ENCODE data around the gene ELFN2. TPM values are rescaled to one million over a fixed set of nuclear protein-coding genes. Genes with fewer than 3 reads are reported as not detected.

Gene ELFN2
- total RNA-seq, 2 experiments from 2014 or later, result 0.63 to 1.8 TPM

DNA sequence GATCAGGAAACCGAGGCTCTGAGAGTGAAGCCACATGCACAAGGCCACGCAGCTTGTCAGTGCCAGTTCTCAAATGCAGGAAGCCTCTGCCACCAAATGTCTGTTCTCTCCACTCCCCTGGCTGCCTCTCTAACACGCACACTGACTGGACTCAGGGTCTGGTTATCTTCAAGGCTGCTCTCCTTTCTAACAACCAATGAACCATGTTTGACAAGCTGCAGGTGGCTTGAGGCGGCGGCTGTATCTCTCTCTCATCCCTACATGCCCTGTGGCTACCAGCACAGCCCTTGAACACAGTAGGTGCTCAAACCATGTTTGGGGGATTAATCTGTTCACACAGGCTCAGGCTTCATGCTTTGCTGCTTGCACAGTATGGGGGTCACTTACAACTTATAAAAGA, 35.2 kb upstream of the ELFN2 start:
- no peak for DNase-seq (ENCODE audit: low spot score)
- H3K9me3 ChIP-seq (ENCODE audit: low read length), result no peaks in the 10 kb centered on the region
- no peaks in the 10 kb centered on the region for H4K20me1 ChIP-seq (ENCODE audit: insufficient read depth, low read length)
- intact Hi-C loops (cut with micrococcal nuclease; ENCODE audit: unreplicated experiment), result loop anchor here (5.0 kb wide), 1 partner anchor 35 kb away; no protein-coding TSS in a partner anchor
- H3K4me2 ChIP-seq (ENCODE audit: low read length), result no peak overlapping the region
- H3K79me2 ChIP-seq (ENCODE audit: insufficient read depth, low read depth, low read length), result no peaks in the 10 kb centered on the region
- TF ChIP-seq, protein P1, sequence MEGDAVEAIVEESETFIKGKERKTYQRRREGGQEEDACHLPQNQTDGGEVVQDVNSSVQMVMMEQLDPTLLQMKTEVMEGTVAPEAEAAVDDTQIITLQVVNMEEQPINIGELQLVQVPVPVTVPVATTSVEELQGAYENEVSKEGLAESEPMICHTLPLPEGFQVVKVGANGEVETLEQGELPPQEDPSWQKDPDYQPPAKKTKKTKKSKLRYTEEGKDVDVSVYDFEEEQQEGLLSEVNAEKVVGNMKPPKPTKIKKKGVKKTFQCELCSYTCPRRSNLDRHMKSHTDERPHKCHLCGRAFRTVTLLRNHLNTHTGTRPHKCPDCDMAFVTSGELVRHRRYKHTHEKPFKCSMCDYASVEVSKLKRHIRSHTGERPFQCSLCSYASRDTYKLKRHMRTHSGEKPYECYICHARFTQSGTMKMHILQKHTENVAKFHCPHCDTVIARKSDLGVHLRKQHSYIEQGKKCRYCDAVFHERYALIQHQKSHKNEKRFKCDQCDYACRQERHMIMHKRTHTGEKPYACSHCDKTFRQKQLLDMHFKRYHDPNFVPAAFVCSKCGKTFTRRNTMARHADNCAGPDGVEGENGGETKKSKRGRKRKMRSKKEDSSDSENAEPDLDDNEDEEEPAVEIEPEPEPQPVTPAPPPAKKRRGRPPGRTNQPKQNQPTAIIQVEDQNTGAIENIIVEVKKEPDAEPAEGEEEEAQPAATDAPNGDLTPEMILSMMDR (conservative IDR thresholded peaks at IDR 0.05; ENCODE audit: low read length), result no peak
- no peak for TF ChIP-seq EZH2phosphoT487 (IDR thresholded peaks at IDR 0.05; ENCODE audit: borderline replicate concordance, low read depth, low read length)
- peaks cover 49% of the 10 kb centered on the region for H3K4me1 ChIP-seq (ENCODE audit: insufficient read depth, low read length, poor library complexity, severe bottlenecking)
- no TSS peak for BruUV-seq (replicated peaks)
- ChIA-PET POLR2A (no interaction called here), CTCF (ENCODE audit: unreplicated experiment) (no interaction called here)
- H3K27ac ChIP-seq (ENCODE audit: low read depth, low read length, poor library complexity, severe bottlenecking), result no peak overlapping the region
- H2AFZ ChIP-seq (ENCODE audit: low read length), result no peak overlapping the region
- no peaks in the 10 kb centered on the region for H3K9me2 ChIP-seq (ENCODE audit: insufficient read depth, low read length)
- H3K4me3 ChIP-seq (ENCODE audit: low read depth, low read length, poor library complexity, severe bottlenecking), result no peak overlapping the region
- H3K36me3 ChIP-seq (ENCODE audit: insufficient read depth, low read length), result peaks cover 29% of the 10 kb centered on the region

DNA sequence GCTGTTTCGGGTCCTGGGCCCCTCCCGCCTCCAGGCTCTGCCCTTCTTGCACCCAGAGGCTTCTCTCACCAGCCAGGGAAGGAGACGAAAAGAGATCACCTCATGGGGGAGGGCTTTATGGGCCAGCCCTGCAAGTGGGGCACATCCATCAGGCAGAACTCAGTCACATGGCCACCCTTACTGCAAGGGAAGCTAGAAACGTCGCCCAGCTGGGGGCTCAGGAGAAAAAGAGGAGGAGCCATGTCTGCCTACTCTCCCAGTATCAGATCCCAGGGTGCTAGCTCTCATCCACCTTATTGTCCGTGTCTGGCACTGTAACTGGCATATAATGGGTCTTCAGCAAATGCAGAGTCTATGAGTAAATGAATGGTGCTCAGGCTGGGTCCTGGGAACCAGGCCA, 34.7 kb upstream of the ELFN2 start:
- Histone ChIP-seq H3K9me2 (ENCODE audit: insufficient read depth, low read length) (no peaks in the 10 kb centered on the region), H3K36me3 (ENCODE audit: insufficient read depth, low read length) (peaks cover 25% of the 10 kb centered on the region), H3K4me3 (ENCODE audit: low read depth, low read length, poor library complexity, severe bottlenecking) (no peak overlapping the region), H3K79me2 (ENCODE audit: insufficient read depth, low read depth, low read length) (no peaks in the 10 kb centered on the region), H4K20me1 (ENCODE audit: insufficient read depth, low read length) (no peaks in the 10 kb centered on the region), H3K27ac (ENCODE audit: low read depth, low read length, poor library complexity, severe bottlenecking) (peak overlapping the region; percentile 4), H3K4me1 (ENCODE audit: insufficient read depth, low read length, poor library complexity, severe bottlenecking) (peaks cover 49% of the 10 kb centered on the region), H3K4me2 (ENCODE audit: low read length) (no peak overlapping the region), H2AFZ (ENCODE audit: low read length) (no peak overlapping the region), H3K9me3 (ENCODE audit: low read length) (no peaks in the 10 kb centered on the region)
- BruUV-seq (replicated peaks), result no TSS peak
- intact Hi-C loops (cut with micrococcal nuclease; ENCODE audit: unreplicated experiment), result loop anchor here (5.0 kb wide), 1 partner anchor 35 kb away; no protein-coding TSS in a partner anchor
- DNase-seq (ENCODE audit: low spot score), result no peak
- CTCF ChIA-PET (ENCODE audit: unreplicated experiment), result no interaction called here
- POLR2A ChIA-PET, result no interaction called here
- TF ChIP-seq, protein P1 (conservative IDR thresholded peaks at IDR 0.05; ENCODE audit: low read length), result no peak
- TF ChIP-seq EZH2phosphoT487 (IDR thresholded peaks at IDR 0.05; ENCODE audit: borderline replicate concordance, low read depth, low read length), result no peak

DNA sequence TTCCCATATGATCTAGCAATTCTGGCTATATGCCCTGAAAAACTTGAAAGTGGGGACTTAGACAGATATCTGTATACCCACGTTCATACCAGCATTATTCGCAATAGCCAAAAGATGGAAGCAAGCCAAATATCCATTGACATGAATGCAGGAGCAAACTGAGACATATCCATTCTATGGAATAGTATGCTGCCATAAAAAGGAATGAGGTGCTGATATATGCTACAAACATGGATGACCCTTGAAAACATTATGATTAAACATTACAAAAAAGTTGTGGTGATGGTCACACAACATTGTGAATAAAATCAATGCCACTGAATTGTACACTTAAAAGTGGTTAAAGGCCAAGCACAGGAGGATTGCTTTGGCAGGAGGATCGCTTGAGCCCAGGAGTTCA, 33.4 kb upstream of the ELFN2 start:
- H4K20me1 ChIP-seq (ENCODE audit: insufficient read depth, low read length), result no peaks in the 10 kb centered on the region
- TF ChIP-seq, protein P1 (conservative IDR thresholded peaks at IDR 0.05; ENCODE audit: low read length), result no peak
- no peak for TF ChIP-seq EZH2phosphoT487 (IDR thresholded peaks at IDR 0.05; ENCODE audit: borderline replicate concordance, low read depth, low read length)
- no TSS peak for BruUV-seq (replicated peaks)
- intact Hi-C loops (cut with micrococcal nuclease; ENCODE audit: unreplicated experiment), result loop anchor here (5.0 kb wide), 1 partner anchor 37 kb away; no protein-coding TSS in a partner anchor
- H3K36me3 ChIP-seq (ENCODE audit: insufficient read depth, low read length), result peaks cover 13% of the 10 kb centered on the region
- no peak overlapping the region for H2AFZ ChIP-seq (ENCODE audit: low read length)
- no peaks in the 10 kb centered on the region for H3K9me3 ChIP-seq (ENCODE audit: low read length)
- no peak overlapping the region for H3K4me2 ChIP-seq (ENCODE audit: low read length)
- ChIA-PET POLR2A (no interaction called here), CTCF (ENCODE audit: unreplicated experiment) (no interaction called here)
- H3K9me2 ChIP-seq (ENCODE audit: insufficient read depth, low read length), result no peaks in the 10 kb centered on the region
- H3K4me3 ChIP-seq (ENCODE audit: low read depth, low read length, poor library complexity, severe bottlenecking), result no peak overlapping the region
- H3K27ac ChIP-seq (ENCODE audit: low read depth, low read length, poor library complexity, severe bottlenecking), result no peak overlapping the region
- no peak for DNase-seq (ENCODE audit: low spot score)
- H3K4me1 ChIP-seq (ENCODE audit: insufficient read depth, low read length, poor library complexity, severe bottlenecking), result peaks cover 41% of the 10 kb centered on the region
- H3K79me2 ChIP-seq (ENCODE audit: insufficient read depth, low read depth, low read length), result no peaks in the 10 kb centered on the region

Data from OCI-LY7 (cell line).